ENCODE results near the gene SERPINA9.
"Not testable (repeated sequence)": the region's sequence is repeated elsewhere in the genome, so short reads cannot be mapped to it uniquely, and the experiment has no call there.

Gene SERPINA9

GRCh38 chr14:94423453-94424056 is 52.4 kb downstream of the SERPINA9 start:
- DNase-seq (ENCODE audit: low spot score), result peak; percentile 69

DNA sequence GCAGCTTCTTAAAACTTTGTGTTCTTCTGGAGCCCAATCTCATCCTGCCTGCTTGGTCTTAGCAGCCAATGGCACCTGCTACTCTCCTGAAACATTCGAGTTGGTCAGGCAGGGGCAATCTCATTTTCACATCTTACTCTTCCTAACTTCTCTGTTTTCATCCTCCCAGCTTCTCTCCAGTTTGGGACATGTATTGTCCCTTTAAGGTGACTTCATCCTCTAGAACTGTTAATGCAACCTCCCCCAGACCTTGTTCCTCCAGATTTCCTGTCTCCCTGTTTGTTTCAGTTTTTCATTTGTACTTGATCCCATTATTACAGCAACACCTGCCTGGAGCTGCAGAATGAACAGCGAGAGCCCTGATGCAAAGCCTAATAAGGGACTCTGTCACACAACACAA is 54.7 kb downstream of the SERPINA9 start:
- no peak for DNase-seq (ENCODE audit: low spot score)

DNA sequence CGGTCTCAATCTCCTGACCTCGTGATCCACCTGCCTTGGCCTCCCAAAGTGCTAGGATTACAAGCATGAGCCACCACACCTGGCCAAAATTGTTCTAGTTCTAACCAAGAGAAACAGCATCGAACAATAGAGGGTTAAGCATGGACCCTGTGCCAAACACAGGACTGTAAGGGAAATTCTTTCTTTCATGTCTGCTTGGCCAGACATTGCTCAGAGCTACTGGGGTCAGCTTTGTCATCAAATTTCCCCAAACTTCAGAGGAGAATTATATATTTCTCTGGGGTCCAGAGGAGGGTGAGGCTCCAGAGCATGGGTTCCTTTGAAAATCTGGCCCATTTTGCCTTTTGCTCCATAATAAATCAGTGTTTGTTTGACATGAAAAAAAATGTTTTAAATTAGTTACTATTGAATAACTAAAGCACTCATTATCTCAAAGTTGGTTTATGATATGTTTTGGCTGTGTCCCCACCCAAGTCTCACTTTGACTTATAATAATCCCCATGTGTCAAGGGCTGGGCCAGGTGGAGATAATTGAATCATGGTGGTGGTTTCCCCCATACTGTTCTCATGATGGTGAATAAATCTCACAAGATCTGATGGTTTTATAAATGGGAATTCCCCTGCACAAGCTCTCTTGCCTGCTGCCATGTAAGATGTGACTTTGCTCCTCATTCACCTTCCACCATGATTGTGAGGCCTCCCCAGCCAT is 58.3 kb downstream of the SERPINA9 start:
- DNase-seq (ENCODE audit: low spot score), result not testable (repeated sequence)
